ENCODE data around the gene GALNT12.

The GALNT12 gene, protein sequence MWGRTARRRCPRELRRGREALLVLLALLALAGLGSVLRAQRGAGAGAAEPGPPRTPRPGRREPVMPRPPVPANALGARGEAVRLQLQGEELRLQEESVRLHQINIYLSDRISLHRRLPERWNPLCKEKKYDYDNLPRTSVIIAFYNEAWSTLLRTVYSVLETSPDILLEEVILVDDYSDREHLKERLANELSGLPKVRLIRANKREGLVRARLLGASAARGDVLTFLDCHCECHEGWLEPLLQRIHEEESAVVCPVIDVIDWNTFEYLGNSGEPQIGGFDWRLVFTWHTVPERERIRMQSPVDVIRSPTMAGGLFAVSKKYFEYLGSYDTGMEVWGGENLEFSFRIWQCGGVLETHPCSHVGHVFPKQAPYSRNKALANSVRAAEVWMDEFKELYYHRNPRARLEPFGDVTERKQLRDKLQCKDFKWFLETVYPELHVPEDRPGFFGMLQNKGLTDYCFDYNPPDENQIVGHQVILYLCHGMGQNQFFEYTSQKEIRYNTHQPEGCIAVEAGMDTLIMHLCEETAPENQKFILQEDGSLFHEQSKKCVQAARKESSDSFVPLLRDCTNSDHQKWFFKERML

DNA sequence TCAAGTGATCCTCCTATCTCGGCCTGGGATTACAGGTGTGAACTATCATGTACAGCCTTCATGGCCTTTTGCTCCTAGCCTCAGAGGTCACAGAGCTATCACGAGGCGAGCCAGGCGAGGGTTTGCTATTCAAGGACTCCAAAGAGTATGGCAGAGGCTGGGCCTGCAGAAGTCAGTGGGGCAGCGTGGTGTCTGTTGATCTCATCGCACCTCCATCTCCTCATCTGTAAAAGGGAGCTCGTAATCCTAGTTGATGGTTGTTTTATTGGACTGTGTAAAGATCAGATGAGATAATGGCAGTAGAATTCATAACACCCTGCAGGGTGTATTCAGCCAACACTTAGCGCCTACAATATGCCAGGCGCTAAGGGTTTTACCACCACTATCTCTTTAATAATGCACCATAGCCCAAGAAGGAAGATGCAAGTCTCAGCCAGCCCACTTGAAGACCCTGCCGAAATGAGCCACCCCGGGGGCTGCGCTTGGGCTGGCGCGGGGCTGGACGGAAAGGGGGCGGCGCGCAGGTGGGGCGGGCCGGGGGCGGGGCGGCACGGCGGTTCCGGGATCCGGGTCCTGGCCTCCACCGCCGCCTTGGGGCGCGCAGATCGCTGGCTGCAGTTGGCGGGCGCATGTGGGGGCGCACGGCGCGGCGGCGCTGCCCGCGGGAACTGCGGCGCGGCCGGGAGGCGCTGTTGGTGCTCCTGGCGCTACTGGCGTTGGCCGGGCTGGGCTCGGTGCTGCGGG lies at the start of gene GALNT12:
GALNT12 (plus strand) TSS at position 601 of the 744 bp plus-strand sequence; CDS start at position 630, 29 bp downstream.
- TF ChIP-seq, protein P1, sequence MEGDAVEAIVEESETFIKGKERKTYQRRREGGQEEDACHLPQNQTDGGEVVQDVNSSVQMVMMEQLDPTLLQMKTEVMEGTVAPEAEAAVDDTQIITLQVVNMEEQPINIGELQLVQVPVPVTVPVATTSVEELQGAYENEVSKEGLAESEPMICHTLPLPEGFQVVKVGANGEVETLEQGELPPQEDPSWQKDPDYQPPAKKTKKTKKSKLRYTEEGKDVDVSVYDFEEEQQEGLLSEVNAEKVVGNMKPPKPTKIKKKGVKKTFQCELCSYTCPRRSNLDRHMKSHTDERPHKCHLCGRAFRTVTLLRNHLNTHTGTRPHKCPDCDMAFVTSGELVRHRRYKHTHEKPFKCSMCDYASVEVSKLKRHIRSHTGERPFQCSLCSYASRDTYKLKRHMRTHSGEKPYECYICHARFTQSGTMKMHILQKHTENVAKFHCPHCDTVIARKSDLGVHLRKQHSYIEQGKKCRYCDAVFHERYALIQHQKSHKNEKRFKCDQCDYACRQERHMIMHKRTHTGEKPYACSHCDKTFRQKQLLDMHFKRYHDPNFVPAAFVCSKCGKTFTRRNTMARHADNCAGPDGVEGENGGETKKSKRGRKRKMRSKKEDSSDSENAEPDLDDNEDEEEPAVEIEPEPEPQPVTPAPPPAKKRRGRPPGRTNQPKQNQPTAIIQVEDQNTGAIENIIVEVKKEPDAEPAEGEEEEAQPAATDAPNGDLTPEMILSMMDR (IDR thresholded peaks at IDR 0.05; ENCODE audit: control insufficient read depth, insufficient read depth, low read depth, low read length, missing control alignments): no peak
- DNase-seq (ENCODE audit: low read depth): no peak
- H3K4me3 ChIP-seq (ENCODE audit: control insufficient read depth, low read depth, low read length): peak within 1 kb of the TSS; percentile 43

DNA sequence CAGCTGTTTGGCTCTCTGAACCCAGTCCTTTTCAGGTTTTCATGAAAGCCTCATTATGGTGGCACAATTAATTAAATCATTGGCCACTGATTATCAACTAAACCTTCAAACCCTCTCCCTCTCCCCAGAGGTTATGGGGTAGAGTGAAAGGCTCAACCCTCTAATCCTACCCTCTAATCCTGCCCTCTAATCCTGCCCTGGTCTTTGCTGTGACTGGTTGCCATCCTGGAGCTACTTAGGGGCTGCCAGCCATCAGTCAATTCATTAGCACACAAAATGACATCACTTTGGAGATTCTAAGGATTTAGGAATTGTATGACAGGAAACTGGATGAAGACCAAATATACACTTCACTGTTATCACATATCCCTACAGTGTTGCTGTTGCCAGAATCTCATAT lies 47.2 kb upstream of the GALNT12 start:
- no peak for DNase-seq (ENCODE audit: low read depth)
- no peak overlapping the region for H3K4me3 ChIP-seq (ENCODE audit: control insufficient read depth, low read depth, low read length)
- TF ChIP-seq, protein P1 (IDR thresholded peaks at IDR 0.05; ENCODE audit: control insufficient read depth, insufficient read depth, low read depth, low read length, missing control alignments): no peak

DNA sequence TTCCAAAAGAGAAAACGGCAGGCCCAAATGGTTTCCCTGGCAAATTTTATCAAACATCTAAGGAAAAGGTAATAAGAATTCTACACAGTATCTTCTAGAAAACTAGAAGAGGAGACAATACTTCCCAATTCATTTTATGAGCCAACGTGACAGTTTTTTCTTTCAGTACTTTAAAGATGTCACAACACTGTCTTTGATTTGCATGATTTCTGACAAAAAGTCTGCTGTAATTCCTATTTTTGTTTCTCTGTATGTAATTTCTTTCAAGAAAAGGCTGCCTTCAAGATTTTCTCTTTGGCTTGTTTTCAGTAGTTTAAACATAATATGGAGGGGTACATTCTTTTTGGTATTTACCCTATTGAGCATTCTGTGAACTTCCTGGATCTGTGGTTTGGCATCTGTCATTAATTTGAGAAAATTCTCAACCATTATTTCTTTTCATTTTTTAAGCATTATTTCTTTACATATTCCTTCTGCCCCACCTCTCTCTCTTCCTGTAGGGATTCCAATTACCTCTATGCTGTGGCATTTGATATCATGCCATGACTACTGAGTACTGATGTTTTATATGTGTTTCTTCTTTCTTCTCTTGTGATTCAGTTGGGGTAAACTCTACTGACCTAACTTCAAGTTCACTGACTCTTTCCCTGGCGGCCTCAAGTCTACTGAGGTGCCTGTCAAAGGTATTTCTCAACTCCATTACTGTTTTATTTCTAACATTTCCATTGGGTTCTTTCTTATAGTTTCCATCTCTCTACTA lies 43.3 kb upstream of the GALNT12 start:
- TF ChIP-seq, protein P1 (IDR thresholded peaks at IDR 0.05; ENCODE audit: control insufficient read depth, insufficient read depth, low read depth, low read length, missing control alignments): no peak
- no peak overlapping the region for H3K4me3 ChIP-seq (ENCODE audit: control insufficient read depth, low read depth, low read length)
- no peak for DNase-seq (ENCODE audit: low read depth)

DNA sequence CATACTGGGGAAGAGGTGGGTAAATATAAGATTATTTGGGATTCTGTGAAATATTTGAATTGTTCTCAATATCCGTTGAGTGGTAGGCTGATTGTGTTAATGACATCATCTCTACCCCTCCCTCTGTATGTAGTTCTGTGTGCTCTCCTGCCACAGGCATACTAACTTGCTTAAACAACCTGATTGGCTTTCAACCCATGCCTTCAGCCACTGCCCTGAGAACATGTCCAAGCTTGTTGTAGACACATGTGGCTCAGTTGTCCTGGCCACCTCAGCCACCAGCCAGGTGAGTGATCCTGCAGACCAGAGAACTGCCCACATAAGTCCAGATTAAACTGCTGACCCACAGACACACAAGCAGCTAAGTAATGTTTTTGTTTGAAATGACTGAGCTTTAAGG lies 42.2 kb upstream of the GALNT12 start:
- no peak for DNase-seq (ENCODE audit: low read depth)
- no peak overlapping the region for H3K4me3 ChIP-seq (ENCODE audit: control insufficient read depth, low read depth, low read length)
- TF ChIP-seq, protein P1 (IDR thresholded peaks at IDR 0.05; ENCODE audit: control insufficient read depth, insufficient read depth, low read depth, low read length, missing control alignments): no peak

DNA sequence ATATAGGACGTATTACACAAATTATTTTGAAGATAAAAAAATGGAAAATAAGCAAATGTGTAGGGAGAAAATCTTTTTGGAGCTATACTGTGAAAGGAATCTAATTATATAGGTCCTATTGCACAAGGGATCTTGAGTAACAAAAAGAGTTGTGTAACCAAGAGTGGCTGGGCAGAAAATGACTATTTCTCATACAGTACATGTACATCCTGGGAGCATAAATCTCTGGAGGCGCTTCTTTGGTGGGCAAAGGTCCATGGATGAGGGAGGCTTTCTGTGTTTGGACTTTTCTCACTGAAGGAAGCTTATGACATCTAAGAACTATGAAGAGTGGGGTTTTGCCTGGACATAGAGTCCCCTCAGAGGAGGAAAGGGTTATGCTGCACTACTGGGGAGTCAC lies 40.9 kb upstream of the GALNT12 start:
- no peak for DNase-seq (ENCODE audit: low read depth)

More for the DNA sequence above, 40.9 kb upstream of the GALNT12 start:
- no peak overlapping the region for H3K4me3 ChIP-seq (ENCODE audit: control insufficient read depth, low read depth, low read length)
- TF ChIP-seq, protein P1 (IDR thresholded peaks at IDR 0.05; ENCODE audit: control insufficient read depth, insufficient read depth, low read depth, low read length, missing control alignments): no peak

All from AG09309 (cell line).